ENCODE measurements around the gene ITGB5. TPM values are rescaled to one million over a fixed set of nuclear protein-coding genes. Genes with fewer than 3 reads are reported as not detected.

The ITGB5 gene
- total RNA-seq, 1 experiment from 2014 or later = 146 TPM

DNA sequence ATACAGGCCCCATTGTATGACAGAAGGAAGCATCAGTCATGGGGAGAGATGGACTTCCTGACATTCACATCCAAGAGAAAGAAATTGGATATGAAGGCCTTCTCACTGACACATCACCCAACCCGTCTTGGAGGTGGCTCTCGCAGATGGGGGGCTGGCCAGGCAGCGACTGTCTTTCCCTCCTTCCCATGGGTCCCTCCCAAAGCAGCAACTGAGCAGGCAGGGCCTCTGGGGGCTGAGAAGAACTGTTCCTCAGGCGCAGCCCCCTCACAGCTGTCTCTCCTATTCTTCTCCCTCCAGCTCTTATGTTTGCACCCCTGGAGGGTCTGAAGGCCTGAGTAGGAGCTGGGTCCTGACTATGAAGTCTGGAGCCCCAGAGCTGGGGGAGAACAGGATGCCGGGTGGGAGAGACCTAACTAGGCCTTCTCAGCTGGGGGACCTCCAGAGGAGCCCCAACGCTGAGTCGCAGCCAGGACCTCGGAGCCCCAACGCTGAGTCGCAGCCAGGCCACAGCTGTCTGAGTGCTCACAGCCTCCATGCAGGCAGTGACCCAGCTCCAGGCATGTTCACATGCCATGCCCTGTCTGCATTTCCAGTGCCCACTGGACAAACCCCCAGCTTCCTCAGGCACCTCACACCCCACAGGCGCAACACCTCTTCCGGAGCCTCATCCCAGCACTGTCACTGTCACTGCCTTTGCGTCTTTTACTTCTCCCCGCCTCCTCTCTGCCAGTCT lies 127.3 kb downstream of the ITGB5 start:
- H2BK15ac ChIP-seq (ENCODE audit: low read depth, low read length) = no peak overlapping the region
- H3K79me2 ChIP-seq (ENCODE audit: insufficient read depth, low read length) = no peaks in the 10 kb centered on the region
- H3K79me1 ChIP-seq (ENCODE audit: insufficient read depth, low read depth, low read length, poor library complexity, severe bottlenecking) = no peaks in the 10 kb centered on the region
- DNase-seq = no peak
- H2BK120ac ChIP-seq (ENCODE audit: low read depth, low read length, poor library complexity, severe bottlenecking) = no peak overlapping the region
- no peak overlapping the region for H4K5ac ChIP-seq (ENCODE audit: insufficient read length, low read depth, low read length)
- H2AK5ac ChIP-seq (ENCODE audit: insufficient read length, low read length) = no peak overlapping the region
- H3K4me1 Mint-ChIP-seq = peaks cover 35 to 38% of the 10 kb centered on the region in 2 experiments
- no peak overlapping the region for H2BK12ac ChIP-seq (ENCODE audit: insufficient read length, low read depth, low read length)
- no peaks in the 10 kb centered on the region for H3K27me3 ChIP-seq (ENCODE audit: insufficient read depth, low read length)
- no peak overlapping the region for H2AFZ ChIP-seq (ENCODE audit: low read length)
- peaks cover 10 to 26% (median 20%) of the 10 kb centered on the region in 3 experiments for H3K36me3 Mint-ChIP-seq (ENCODE audit: insufficient read depth in 1 of 3, low read depth in 3 of 3)
- H3K4me3 Mint-ChIP-seq = no peak overlapping the region
- no peak overlapping the region for H4K91ac ChIP-seq (ENCODE audit: insufficient read length, low read depth, low read length)
- H3K4me1 ChIP-seq (ENCODE audit: insufficient read depth, low read length) = no peaks in the 10 kb centered on the region
- H3K9ac ChIP-seq (ENCODE audit: extremely low read depth, insufficient read length, low read length) = no peak overlapping the region
- H3K27ac Mint-ChIP-seq = 0 out of 7 replicates have a peak overlapping the region, but pooled peaks of 1 of the 3 experiments have one; percentile 15
- no peaks in the 10 kb centered on the region for H3K9me3 Mint-ChIP-seq
- TF ChIP-seq, protein P1, sequence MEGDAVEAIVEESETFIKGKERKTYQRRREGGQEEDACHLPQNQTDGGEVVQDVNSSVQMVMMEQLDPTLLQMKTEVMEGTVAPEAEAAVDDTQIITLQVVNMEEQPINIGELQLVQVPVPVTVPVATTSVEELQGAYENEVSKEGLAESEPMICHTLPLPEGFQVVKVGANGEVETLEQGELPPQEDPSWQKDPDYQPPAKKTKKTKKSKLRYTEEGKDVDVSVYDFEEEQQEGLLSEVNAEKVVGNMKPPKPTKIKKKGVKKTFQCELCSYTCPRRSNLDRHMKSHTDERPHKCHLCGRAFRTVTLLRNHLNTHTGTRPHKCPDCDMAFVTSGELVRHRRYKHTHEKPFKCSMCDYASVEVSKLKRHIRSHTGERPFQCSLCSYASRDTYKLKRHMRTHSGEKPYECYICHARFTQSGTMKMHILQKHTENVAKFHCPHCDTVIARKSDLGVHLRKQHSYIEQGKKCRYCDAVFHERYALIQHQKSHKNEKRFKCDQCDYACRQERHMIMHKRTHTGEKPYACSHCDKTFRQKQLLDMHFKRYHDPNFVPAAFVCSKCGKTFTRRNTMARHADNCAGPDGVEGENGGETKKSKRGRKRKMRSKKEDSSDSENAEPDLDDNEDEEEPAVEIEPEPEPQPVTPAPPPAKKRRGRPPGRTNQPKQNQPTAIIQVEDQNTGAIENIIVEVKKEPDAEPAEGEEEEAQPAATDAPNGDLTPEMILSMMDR (conservative IDR thresholded peaks at IDR 0.05) = no peak
- H3K27ac ChIP-seq (ENCODE audit: insufficient read length, low read depth, low read length) = no peak overlapping the region
- no peaks in the 10 kb centered on the region for H3K23me2 ChIP-seq (ENCODE audit: insufficient read length, low read depth, low read length, poor library complexity, severe bottlenecking)
- H3T11ph ChIP-seq (ENCODE audit: low read length) = no peak overlapping the region
- H3K18ac ChIP-seq (ENCODE audit: insufficient read length, low read depth, low read length) = no peak overlapping the region
- H3K4ac ChIP-seq (ENCODE audit: low read depth, low read length) = no peak overlapping the region
- H3K27me3 Mint-ChIP-seq (ENCODE audit: low read depth) = no peaks in the 10 kb centered on the region
- H2BK5ac ChIP-seq (ENCODE audit: insufficient read length, low read length) = no peak overlapping the region
- no peaks in the 10 kb centered on the region for H3K9me3 ChIP-seq (ENCODE audit: control insufficient read depth, low read depth, low read length)
- no peak overlapping the region for H3K4me2 ChIP-seq (ENCODE audit: insufficient read depth, insufficient read length, low read length)
- no peak overlapping the region for H3K23ac ChIP-seq (ENCODE audit: insufficient read length, low read depth, low read length)
- H3K56ac ChIP-seq (ENCODE audit: insufficient read length, low read depth, low read length) = no peak overlapping the region
- no peak overlapping the region for H2BK20ac ChIP-seq (ENCODE audit: low read depth, low read length, poor library complexity, severe bottlenecking)
- H4K8ac ChIP-seq (replicated peaks; ENCODE audit: insufficient read length, low read depth, low read length) = no peak overlapping the region
- WGBS (ENCODE audit: extremely low coverage, insufficient read length, low lambda C conversion rate) = no CpG with 5 or more reads among the region's 14 CpGs
- no peaks in the 10 kb centered on the region for H4K20me1 ChIP-seq (ENCODE audit: control insufficient read depth, insufficient read depth, insufficient read length)
- no peak overlapping the region for H3K14ac ChIP-seq (ENCODE audit: insufficient read depth, low read length)
